Kidney (tissue), 14 donors: ENCODE results near the gene TBPL1. TPM values are rescaled to one million over a fixed set of nuclear protein-coding genes. Genes with fewer than 3 reads are reported as not detected.

ENCODE experiments used
- DNase-seq, 5 donors: peaks; one replicate each; pipeline ENCODE4 v3.0.0-alpha.2; 2013 to 2020
- FAIRE-seq: peaks from 2 replicates; lab custom pipeline; 2012; peaks lifted over from hg19 to GRCh38; lab: Jason Lieb, UNC
- H3K27ac ChIP-seq, 2 donors: one replicate each; pipeline ENCODE4 v1.7.0; 2013; ENCODE audit warnings: low read depth in 2 of 2, low read length in 2 of 2, inconsistent platforms in 1 of 2
- H3K27me3 ChIP-seq: one replicate; pipeline ENCODE4 v1.7.1; 2013; ENCODE audit warnings: low read length, inconsistent platforms; ENCODE audit not compliant: control insufficient read depth, insufficient read depth
- H3K36me3 ChIP-seq, 3 donors: one replicate each; pipeline versions ENCODE4 v1.7.0 to v1.7.1; 2013; ENCODE audit warnings: low read length in 3 of 3, control low read depth in 1 of 3, inconsistent platforms in 1 of 3; ENCODE audit not compliant: insufficient read depth in 3 of 3, control insufficient read depth in 2 of 3
- H3K4me1 ChIP-seq, 3 donors: one replicate each; pipeline versions ENCODE4 v1.7.0 to v1.7.1; 2013; ENCODE audit warnings: low read length in 3 of 3, inconsistent platforms in 1 of 3, low read depth in 1 of 3; ENCODE audit not compliant: control insufficient read depth in 2 of 3, insufficient read depth in 2 of 3
- H3K4me3 ChIP-seq, 3 donors: one replicate each; pipeline versions ENCODE4 v1.7.0 to v1.8.1; 2013; ENCODE audit warnings: low read length in 3 of 3, control low read depth in 1 of 3, inconsistent platforms in 1 of 3
- H3K9ac ChIP-seq, 3 donors: one replicate each; pipeline versions ENCODE4 v1.7.0 to v1.7.1; 2013; ENCODE audit warnings: low read length in 3 of 3, control low read depth in 1 of 3, inconsistent platforms in 1 of 3
- H3K9me3 ChIP-seq, 3 donors: one replicate each; pipeline versions ENCODE4 v1.7.0 to v1.7.1; 2013; ENCODE audit warnings: low read length in 3 of 3, control low read depth in 1 of 3, inconsistent platforms in 1 of 3; ENCODE audit not compliant: control insufficient read depth in 2 of 3, insufficient read depth in 1 of 3
- intact Hi-C: fragments of 100-400 bp; cut with DNase I; formaldehyde crosslinking; loops from one replicate; pipeline ENCODE4 v1.11.1; 2022
- polyA plus RNA-seq: library from polyadenylated mRNA; stranded (reverse); fragments of 350-450 nt; fragmentation: Illumina TruSeq; extraction: RNeasy Lipid Tissue Mini Kit (QIAGEN cat#74804); gene quantifications from one replicate; pipeline ENCODE4 v1.2.3, GENCODE V29; 2014; ENCODE audit warnings: low read depth, low replicate concordance; ENCODE audit not compliant: insufficient read depth
- total RNA-seq: library from RNA; stranded (reverse); fragmentation: NEBNext Ultra II Directional; extraction: Animal tissue kit (Norgen Biotek cat#: 25700); gene quantifications from one replicate; pipeline ENCODE4 v1.2.1, GENCODE V29; 2021
- TF ChIP-seq, protein P1 (sequence below): IDR thresholded peaks from 3 replicates; pipeline ENCODE4 v1.5.1; 2012; ENCODE audit warnings: mild to moderate bottlenecking, moderate library complexity, borderline replicate concordance; ENCODE audit not compliant: insufficient read depth; ENCODE audit errors: extremely low read depth
- donor health status: control.
- donor health status: control.
- donor health status: control.
- donor health status: control.
- donor health status: control.
- donor health status: DM: yes; HTN: yes; CAD: no.
- donor health status: Normal renal cell carcinoma (clear cell type).

The TBPL1 gene
- total and polyA plus RNA-seq, 2 donors from 2014 or later, result 17.3 to 20.7 TPM

DNA sequence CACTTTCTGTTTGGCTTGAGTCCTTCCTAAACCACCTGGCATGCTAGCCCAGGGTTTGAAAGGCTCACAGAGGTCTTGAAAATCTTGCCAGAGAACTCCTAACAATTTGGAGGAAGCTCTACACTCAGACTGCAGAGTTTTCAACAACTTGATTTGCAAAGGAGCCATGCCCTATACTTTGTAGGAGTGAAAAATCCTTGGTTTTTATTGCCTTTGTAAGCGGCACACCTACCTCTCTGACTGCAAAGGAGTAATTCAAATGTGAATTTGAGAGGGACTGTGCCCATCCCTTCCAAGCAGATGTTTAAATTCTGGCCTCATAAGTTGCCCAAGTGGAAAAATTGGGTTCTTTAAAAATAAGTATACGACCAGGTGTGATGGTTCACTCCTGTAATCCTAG lies 58.0 kb downstream of the TBPL1 start:
- Histone ChIP-seq H3K4me1 (no peaks in the 10 kb centered on the region), H3K27ac (no peak overlapping the region), H3K27me3 (no peaks in the 10 kb centered on the region), H3K36me3 (no peaks in the 10 kb centered on the region), H3K9ac (no peak overlapping the region), H3K9me3 (no peaks in the 10 kb centered on the region), H3K4me3 (no peak overlapping the region)
- TF ChIP-seq, protein P1, sequence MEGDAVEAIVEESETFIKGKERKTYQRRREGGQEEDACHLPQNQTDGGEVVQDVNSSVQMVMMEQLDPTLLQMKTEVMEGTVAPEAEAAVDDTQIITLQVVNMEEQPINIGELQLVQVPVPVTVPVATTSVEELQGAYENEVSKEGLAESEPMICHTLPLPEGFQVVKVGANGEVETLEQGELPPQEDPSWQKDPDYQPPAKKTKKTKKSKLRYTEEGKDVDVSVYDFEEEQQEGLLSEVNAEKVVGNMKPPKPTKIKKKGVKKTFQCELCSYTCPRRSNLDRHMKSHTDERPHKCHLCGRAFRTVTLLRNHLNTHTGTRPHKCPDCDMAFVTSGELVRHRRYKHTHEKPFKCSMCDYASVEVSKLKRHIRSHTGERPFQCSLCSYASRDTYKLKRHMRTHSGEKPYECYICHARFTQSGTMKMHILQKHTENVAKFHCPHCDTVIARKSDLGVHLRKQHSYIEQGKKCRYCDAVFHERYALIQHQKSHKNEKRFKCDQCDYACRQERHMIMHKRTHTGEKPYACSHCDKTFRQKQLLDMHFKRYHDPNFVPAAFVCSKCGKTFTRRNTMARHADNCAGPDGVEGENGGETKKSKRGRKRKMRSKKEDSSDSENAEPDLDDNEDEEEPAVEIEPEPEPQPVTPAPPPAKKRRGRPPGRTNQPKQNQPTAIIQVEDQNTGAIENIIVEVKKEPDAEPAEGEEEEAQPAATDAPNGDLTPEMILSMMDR, result no peak
- FAIRE-seq, result no peak
- intact Hi-C loops, result no loop called here
- no peak for DNase-seq

GRCh38 chr6:134014588-134015137 lies 61.6 kb downstream of the TBPL1 start:
- no peak overlapping the region for H3K27ac ChIP-seq
- H3K36me3 ChIP-seq, result no peaks in the 10 kb centered on the region
- no peaks in the 10 kb centered on the region for H3K9me3 ChIP-seq
- H3K9ac ChIP-seq, result no peak overlapping the region
- TF ChIP-seq, protein P1, result no peak
- intact Hi-C loops, result no loop called here
- no peak overlapping the region for H3K4me3 ChIP-seq
- DNase-seq (peak in 2 of 5 donors; percentile 14 to 28), FAIRE-seq (no peak)
- no peaks in the 10 kb centered on the region for H3K27me3 ChIP-seq
- H3K4me1 ChIP-seq, result no peaks in the 10 kb centered on the region

- Histone ChIP-seq H3K27ac (no peak overlapping the region), H3K36me3 (no peaks in the 10 kb centered on the region), H3K27me3 (no peaks in the 10 kb centered on the region), H3K4me3 (no peak overlapping the region), H3K9me3 (no peaks in the 10 kb centered on the region), H3K4me1 (no peaks in the 10 kb centered on the region), H3K9ac (no peak overlapping the region)
- TF ChIP-seq, protein P1, result no peak
- intact Hi-C loops, result no loop called here
- no peak for FAIRE-seq
- DNase-seq, result no peak
Observed at GRCh38 chr6:134015719-134016557, 62.9 kb downstream of the TBPL1 start.

GRCh38 chr6:134016558-134016814 lies 63.5 kb downstream of the TBPL1 start:
- no peak for FAIRE-seq
- no peak overlapping the region for H3K27ac ChIP-seq
- no peak overlapping the region for H3K4me3 ChIP-seq
- no peaks in the 10 kb centered on the region for H3K9me3 ChIP-seq
- DNase-seq, result no peak
- no peaks in the 10 kb centered on the region for H3K4me1 ChIP-seq
- no peaks in the 10 kb centered on the region for H3K36me3 ChIP-seq
- H3K9ac ChIP-seq, result no peak overlapping the region
- intact Hi-C loops, result no loop called here
- no peaks in the 10 kb centered on the region for H3K27me3 ChIP-seq
- TF ChIP-seq, protein P1, result no peak
